Panc1 (cell line): ENCODE data around the gene MEP1B.

Experiments
- POLR2AphosphoS5 ChIP-seq: IDR thresholded peaks from 2 replicates; pipeline ENCODE4 v1.6.1; 2012; ENCODE audit warnings: mild to moderate bottlenecking, low read depth, low read length, moderate library complexity
- SIN3A ChIP-seq: IDR thresholded peaks from 2 replicates; pipeline ENCODE4 v1.6.1; 2012; ENCODE audit warnings: low read depth, mild to moderate bottlenecking, low read length, moderate library complexity, borderline replicate concordance; ENCODE audit not compliant: insufficient read depth
- TCF7L2 ChIP-seq: IDR thresholded peaks from 2 replicates; pipeline ENCODE4 v1.6.1; 2011; ENCODE audit warnings: mild to moderate bottlenecking, low read depth, low read length, inconsistent platforms
- TF ChIP-seq, protein P1 (sequence below): fragments of 450-650 bp; IDR thresholded peaks from 2 replicates; pipeline ENCODE4 v1.5.1; 2017; ENCODE audit warnings: mild to moderate bottlenecking

DNA sequence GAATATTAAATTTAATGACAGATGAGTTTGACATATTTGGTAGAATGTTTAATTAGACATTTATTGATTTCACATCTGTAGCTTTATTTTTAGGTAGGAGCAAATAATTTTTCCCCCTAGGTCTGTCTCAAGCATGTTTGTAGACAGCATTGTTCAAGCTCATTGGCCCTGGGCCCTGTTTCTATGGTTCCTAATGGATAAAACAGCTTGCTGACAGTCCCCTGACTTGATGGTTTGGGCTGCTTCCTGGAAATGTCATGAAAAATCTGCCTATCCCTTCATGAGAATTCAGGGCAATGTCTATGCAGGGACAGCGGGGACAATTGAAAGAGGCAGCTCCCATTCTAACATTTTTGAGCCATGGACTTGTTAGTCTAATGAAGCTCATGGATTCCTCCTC is 14.6 kb upstream of the MEP1B start:
- TF ChIP-seq, protein P1, sequence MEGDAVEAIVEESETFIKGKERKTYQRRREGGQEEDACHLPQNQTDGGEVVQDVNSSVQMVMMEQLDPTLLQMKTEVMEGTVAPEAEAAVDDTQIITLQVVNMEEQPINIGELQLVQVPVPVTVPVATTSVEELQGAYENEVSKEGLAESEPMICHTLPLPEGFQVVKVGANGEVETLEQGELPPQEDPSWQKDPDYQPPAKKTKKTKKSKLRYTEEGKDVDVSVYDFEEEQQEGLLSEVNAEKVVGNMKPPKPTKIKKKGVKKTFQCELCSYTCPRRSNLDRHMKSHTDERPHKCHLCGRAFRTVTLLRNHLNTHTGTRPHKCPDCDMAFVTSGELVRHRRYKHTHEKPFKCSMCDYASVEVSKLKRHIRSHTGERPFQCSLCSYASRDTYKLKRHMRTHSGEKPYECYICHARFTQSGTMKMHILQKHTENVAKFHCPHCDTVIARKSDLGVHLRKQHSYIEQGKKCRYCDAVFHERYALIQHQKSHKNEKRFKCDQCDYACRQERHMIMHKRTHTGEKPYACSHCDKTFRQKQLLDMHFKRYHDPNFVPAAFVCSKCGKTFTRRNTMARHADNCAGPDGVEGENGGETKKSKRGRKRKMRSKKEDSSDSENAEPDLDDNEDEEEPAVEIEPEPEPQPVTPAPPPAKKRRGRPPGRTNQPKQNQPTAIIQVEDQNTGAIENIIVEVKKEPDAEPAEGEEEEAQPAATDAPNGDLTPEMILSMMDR, result no peak
- TF ChIP-seq TCF7L2 (no peak), SIN3A (no peak), POLR2AphosphoS5 (no peak)
